OCI-LY1 (cell line): ENCODE measurements around the gene ANGPTL3.

ENCODE experiments used
- EZH2 ChIP-seq: fragments of 200-600 bp; sonication (generic), shearing (Covaris generic); IDR thresholded peaks from 2 replicates; pipeline ENCODE4 v1.8.0; 2017; ENCODE audit warnings: borderline replicate concordance, mixed run types, mild to moderate bottlenecking, antibody characterized with exemption, low read length, moderate library complexity, mixed read lengths
- TF ChIP-seq, protein P1 (sequence below): fragments of 200-600 bp; sonication (generic), shearing (Covaris generic); IDR thresholded peaks from 2 replicates; pipeline ENCODE4 v1.5.1; 2017; ENCODE audit warnings: mild to moderate bottlenecking, antibody characterized with exemption, low read length, moderate library complexity, mixed read lengths

DNA sequence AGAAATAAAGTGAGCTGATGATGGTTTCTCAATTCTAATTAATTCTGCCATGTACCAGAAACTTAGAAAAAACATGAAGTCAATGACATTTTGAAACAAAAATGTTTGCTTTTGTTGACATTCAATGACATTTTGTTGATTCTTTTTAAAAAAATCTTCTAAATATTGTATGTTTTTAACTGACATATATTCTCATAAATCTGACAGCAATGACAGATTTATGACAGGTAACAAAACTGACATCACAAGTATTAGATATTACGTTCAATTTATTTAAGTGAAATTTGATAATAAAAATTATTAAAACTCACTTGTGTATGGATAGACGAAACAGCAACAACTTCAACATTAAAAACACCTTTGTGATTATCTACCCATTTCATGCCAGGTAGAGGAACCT lies 36.0 kb upstream of the ANGPTL3 start:
- TF ChIP-seq, protein P1, sequence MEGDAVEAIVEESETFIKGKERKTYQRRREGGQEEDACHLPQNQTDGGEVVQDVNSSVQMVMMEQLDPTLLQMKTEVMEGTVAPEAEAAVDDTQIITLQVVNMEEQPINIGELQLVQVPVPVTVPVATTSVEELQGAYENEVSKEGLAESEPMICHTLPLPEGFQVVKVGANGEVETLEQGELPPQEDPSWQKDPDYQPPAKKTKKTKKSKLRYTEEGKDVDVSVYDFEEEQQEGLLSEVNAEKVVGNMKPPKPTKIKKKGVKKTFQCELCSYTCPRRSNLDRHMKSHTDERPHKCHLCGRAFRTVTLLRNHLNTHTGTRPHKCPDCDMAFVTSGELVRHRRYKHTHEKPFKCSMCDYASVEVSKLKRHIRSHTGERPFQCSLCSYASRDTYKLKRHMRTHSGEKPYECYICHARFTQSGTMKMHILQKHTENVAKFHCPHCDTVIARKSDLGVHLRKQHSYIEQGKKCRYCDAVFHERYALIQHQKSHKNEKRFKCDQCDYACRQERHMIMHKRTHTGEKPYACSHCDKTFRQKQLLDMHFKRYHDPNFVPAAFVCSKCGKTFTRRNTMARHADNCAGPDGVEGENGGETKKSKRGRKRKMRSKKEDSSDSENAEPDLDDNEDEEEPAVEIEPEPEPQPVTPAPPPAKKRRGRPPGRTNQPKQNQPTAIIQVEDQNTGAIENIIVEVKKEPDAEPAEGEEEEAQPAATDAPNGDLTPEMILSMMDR, result no peak
- no peak for TF ChIP-seq EZH2
